HL-60 (cell line): Measurements from ENCODE around the gene BPIFB6.

Experiments used
- DNase-seq, 2 experiments: peaks; one replicate each; pipeline ENCODE4 v3.0.0-alpha.2; 2010 to 2020; ENCODE audit warnings: low read depth in 1 of 2, low spot score in 1 of 2
- H3K27ac ChIP-seq: fragments of 250-450 bp; sonication (Bioruptor Pico); replicated peaks from 2 replicates; pipeline ENCODE4 v1.5.1; 2020; ENCODE audit warnings: mild to moderate bottlenecking, moderate library complexity
- H3K27me3 ChIP-seq: fragments of 250-450 bp; sonication (Bioruptor Pico); 2 replicates; pipeline ENCODE4 v1.5.1; 2021; ENCODE audit warnings: mild to moderate bottlenecking, moderate library complexity; ENCODE audit not compliant: insufficient read depth, poor library complexity, severe bottlenecking
- H3K4me3 ChIP-seq: replicated peaks from 2 replicates; pipeline ENCODE4 v1.5.1; 2011; ENCODE audit warnings: mild to moderate bottlenecking, control low read depth, low read length; ENCODE audit not compliant: insufficient read depth
- GABPA ChIP-seq: IDR thresholded peaks from 2 replicates; pipeline ENCODE4 v1.6.1; 2012; ENCODE audit warnings: low read depth
- POLR2AphosphoS5 ChIP-seq: IDR thresholded peaks from 2 replicates; pipeline ENCODE4 v1.6.1; 2012; ENCODE audit warnings: low read depth
- SPI1 ChIP-seq: IDR thresholded peaks from 2 replicates; pipeline ENCODE4 v1.6.1; 2012; ENCODE audit warnings: low read depth, mild to moderate bottlenecking, borderline replicate concordance
- TF ChIP-seq, protein P1 (sequence below): IDR thresholded peaks from one replicate; pipeline ENCODE4 v1.5.1; 2011; ENCODE audit warnings: low read length, control low read depth, inconsistent platforms; ENCODE audit not compliant: insufficient read depth
- TF ChIP-seq, protein P2 (sequence below): IDR thresholded peaks from 2 replicates; pipeline ENCODE4 v1.6.1; 2012; ENCODE audit warnings: low read depth; ENCODE audit not compliant: insufficient replicate concordance

BPIFB6 gene

DNA sequence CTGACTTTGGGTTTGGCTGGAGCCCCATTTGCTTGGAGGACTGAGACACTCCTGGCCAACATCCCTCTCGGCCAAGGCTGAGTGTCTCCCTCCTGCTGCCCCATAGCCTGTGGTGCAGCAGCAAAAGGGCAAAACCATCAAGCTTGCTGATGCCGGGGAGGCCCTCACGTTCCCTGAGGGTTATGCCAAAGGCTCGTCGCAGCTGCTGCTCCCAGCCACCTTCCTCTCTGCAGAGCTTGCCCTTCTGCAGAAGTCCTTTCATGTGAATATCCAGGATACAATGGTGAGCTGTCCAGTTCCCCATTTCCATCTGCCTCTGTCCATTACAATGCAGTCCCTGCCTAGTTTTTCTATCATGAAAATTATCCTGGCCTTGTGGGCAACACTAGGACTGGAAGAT lies 6.0 kb downstream of the BPIFB6 start:
- no peak for DNase-seq
- Histone ChIP-seq H3K27me3 (no peaks in the 10 kb centered on the region), H3K4me3 (no peak overlapping the region), H3K27ac (no peak overlapping the region)
- TF ChIP-seq GABPA = no peak
- TF ChIP-seq, protein P1, sequence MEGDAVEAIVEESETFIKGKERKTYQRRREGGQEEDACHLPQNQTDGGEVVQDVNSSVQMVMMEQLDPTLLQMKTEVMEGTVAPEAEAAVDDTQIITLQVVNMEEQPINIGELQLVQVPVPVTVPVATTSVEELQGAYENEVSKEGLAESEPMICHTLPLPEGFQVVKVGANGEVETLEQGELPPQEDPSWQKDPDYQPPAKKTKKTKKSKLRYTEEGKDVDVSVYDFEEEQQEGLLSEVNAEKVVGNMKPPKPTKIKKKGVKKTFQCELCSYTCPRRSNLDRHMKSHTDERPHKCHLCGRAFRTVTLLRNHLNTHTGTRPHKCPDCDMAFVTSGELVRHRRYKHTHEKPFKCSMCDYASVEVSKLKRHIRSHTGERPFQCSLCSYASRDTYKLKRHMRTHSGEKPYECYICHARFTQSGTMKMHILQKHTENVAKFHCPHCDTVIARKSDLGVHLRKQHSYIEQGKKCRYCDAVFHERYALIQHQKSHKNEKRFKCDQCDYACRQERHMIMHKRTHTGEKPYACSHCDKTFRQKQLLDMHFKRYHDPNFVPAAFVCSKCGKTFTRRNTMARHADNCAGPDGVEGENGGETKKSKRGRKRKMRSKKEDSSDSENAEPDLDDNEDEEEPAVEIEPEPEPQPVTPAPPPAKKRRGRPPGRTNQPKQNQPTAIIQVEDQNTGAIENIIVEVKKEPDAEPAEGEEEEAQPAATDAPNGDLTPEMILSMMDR = no peak
- TF ChIP-seq, protein P2, sequence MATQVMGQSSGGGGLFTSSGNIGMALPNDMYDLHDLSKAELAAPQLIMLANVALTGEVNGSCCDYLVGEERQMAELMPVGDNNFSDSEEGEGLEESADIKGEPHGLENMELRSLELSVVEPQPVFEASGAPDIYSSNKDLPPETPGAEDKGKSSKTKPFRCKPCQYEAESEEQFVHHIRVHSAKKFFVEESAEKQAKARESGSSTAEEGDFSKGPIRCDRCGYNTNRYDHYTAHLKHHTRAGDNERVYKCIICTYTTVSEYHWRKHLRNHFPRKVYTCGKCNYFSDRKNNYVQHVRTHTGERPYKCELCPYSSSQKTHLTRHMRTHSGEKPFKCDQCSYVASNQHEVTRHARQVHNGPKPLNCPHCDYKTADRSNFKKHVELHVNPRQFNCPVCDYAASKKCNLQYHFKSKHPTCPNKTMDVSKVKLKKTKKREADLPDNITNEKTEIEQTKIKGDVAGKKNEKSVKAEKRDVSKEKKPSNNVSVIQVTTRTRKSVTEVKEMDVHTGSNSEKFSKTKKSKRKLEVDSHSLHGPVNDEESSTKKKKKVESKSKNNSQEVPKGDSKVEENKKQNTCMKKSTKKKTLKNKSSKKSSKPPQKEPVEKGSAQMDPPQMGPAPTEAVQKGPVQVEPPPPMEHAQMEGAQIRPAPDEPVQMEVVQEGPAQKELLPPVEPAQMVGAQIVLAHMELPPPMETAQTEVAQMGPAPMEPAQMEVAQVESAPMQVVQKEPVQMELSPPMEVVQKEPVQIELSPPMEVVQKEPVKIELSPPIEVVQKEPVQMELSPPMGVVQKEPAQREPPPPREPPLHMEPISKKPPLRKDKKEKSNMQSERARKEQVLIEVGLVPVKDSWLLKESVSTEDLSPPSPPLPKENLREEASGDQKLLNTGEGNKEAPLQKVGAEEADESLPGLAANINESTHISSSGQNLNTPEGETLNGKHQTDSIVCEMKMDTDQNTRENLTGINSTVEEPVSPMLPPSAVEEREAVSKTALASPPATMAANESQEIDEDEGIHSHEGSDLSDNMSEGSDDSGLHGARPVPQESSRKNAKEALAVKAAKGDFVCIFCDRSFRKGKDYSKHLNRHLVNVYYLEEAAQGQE = no peak
- TF ChIP-seq SPI1 = no peak
- no peak for TF ChIP-seq POLR2AphosphoS5

DNA sequence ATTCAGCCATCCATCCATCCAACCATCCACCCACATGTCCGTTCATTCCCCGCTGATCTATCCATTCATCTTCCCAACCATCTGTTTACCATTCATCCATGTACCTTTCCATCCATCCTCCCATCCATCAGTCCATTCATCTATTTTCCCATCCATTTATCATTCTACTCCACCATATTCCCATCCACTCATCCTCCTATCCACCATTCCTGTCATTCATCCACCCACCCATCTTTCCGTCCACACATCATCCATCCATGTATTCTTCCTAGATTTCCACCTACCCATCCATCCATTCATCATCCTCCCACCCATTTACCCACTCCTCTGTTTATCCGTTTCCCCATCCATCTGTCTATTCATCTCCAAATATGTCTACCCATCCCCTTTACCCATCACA lies 6.8 kb downstream of the BPIFB6 start:
- Histone ChIP-seq H3K27me3 (no peaks in the 10 kb centered on the region), H3K27ac (no peak overlapping the region), H3K4me3 (no peak overlapping the region)
- TF ChIP-seq GABPA (no peak), POLR2AphosphoS5 (no peak)
- no peak for DNase-seq

DNA sequence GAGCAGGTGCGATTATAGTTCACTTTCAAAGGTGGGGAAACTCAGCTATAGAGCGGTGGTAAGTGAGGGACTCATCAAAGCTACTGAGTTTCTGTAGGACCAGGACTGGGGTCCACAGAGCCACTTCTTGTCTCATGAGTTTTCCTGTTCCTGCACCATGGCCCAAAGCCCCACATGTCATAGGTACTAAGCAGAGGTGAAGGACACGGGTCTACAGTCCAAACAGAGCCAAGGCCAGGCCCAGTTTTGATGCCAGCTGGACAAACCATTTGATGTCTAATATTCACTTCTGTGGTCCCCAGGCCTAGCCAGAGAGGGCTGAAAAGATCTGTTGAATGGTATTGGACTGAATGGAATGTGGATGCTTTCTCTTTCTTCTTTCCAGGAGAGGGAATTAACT lies 11.0 kb downstream of the BPIFB6 start:
- Histone ChIP-seq H3K27me3 (no peaks in the 10 kb centered on the region), H3K4me3 (no peak overlapping the region), H3K27ac (no peak overlapping the region)
- TF ChIP-seq POLR2AphosphoS5 (no peak), GABPA (no peak), SPI1 (no peak)
- TF ChIP-seq, protein P1 = no peak
- TF ChIP-seq, protein P2 = no peak
- no peak for DNase-seq

DNA sequence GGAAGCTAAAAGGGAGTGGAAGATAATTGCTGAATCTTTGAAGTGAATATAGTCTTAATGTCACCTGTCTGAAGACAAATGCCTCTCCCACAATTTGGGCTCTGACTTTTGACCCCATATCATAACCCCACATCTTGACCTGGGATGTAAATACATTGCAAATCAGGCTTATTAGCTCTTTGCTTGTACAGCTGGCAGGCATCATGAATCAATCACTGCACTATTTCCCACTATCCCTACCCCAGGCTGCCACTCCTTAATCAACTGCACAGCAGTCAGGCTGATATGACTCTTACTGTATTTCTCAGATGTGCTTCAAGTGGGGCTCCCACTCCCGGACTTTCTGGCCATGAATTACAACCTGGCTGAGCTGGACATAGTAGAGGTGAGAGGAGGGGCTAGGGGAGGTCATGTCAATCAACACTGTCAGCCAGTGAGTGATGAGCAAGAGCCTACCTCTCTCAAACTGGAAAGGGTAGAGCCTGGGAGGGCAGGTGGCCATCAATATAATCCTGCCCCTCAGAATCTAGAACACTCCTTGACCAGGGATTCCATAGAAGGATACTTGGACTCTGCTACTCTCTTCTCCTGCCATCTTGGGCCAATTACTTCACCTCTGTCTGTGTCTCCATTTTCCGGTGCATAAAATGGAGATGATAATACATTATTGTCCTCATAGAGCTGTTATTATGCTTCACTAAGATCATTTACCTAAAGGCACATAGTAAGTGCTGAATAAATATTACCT lies 11.7 kb downstream of the BPIFB6 start:
- DNase-seq = no peak
- H3K4me3 ChIP-seq = no peak overlapping the region
- no peaks in the 10 kb centered on the region for H3K27me3 ChIP-seq
- TF ChIP-seq, protein P2 = no peak
- TF ChIP-seq SPI1 = no peak
- TF ChIP-seq, protein P1 = no peak
- H3K27ac ChIP-seq = no peak overlapping the region
